ENCODE measurements around the gene CLEC16A.

Gene CLEC16A

DNA sequence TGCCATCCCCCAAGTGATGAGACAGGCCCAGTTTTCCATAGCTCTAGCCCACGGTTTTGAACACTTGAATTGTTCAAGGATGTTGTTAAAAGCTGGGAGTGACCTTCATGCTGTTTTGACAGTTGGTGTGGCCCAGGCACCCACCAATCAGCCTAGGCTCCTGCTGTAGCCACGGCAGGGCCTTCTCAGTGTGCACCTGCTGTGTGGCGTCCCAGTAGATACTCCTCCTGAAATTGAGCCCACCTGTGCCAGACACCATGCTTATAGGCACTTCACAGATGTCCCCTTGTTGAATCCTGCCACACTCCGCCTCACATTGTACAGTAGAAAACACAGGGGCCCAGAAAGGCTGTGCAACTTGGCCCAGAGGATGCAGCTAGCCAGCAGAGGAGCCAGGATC lies 225.3 kb downstream of the CLEC16A start:
- H3K27ac ChIP-seq: no peak overlapping the region
- CTCF ChIA-PET: interaction anchor here (0.6 kb wide), 1 partner anchor 41 kb away, joined by 3 read pairs; no protein-coding TSS in a partner anchor
- DNase-seq (ENCODE audit: low spot score): no peak
- POLR2A ChIA-PET (ENCODE audit: low non-redundant PET): no interaction called here
- TF ChIP-seq, protein P1, sequence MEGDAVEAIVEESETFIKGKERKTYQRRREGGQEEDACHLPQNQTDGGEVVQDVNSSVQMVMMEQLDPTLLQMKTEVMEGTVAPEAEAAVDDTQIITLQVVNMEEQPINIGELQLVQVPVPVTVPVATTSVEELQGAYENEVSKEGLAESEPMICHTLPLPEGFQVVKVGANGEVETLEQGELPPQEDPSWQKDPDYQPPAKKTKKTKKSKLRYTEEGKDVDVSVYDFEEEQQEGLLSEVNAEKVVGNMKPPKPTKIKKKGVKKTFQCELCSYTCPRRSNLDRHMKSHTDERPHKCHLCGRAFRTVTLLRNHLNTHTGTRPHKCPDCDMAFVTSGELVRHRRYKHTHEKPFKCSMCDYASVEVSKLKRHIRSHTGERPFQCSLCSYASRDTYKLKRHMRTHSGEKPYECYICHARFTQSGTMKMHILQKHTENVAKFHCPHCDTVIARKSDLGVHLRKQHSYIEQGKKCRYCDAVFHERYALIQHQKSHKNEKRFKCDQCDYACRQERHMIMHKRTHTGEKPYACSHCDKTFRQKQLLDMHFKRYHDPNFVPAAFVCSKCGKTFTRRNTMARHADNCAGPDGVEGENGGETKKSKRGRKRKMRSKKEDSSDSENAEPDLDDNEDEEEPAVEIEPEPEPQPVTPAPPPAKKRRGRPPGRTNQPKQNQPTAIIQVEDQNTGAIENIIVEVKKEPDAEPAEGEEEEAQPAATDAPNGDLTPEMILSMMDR (conservative IDR thresholded peaks at IDR 0.05; ENCODE audit: low read depth): no peak

DNA sequence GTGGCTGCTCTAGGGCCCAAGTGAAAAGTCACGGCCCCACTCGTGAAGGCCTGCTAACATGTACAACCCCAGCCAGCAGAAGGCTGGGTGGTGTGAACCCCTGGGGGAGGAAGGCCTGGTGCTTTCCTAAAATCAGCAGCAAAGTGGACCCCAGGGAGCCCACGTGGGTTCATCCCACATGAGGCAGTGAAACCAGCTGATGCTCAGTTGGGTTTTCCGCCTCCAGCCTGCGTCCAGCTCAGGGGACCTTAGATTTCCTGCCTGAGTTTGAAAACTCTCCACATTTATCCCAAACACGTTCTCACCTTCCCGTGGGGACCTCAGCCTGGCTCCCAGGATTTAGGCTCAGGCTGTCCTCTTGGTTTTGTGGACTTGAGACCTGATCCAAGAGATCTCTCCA lies 225.8 kb downstream of the CLEC16A start:
- TF ChIP-seq, protein P1 (conservative IDR thresholded peaks at IDR 0.05; ENCODE audit: low read depth): no peak
- POLR2A ChIA-PET (ENCODE audit: low non-redundant PET): no interaction called here
- CTCF ChIA-PET: no interaction called here
- no peak for DNase-seq (ENCODE audit: low spot score)
- no peak overlapping the region for H3K27ac ChIP-seq

DNA sequence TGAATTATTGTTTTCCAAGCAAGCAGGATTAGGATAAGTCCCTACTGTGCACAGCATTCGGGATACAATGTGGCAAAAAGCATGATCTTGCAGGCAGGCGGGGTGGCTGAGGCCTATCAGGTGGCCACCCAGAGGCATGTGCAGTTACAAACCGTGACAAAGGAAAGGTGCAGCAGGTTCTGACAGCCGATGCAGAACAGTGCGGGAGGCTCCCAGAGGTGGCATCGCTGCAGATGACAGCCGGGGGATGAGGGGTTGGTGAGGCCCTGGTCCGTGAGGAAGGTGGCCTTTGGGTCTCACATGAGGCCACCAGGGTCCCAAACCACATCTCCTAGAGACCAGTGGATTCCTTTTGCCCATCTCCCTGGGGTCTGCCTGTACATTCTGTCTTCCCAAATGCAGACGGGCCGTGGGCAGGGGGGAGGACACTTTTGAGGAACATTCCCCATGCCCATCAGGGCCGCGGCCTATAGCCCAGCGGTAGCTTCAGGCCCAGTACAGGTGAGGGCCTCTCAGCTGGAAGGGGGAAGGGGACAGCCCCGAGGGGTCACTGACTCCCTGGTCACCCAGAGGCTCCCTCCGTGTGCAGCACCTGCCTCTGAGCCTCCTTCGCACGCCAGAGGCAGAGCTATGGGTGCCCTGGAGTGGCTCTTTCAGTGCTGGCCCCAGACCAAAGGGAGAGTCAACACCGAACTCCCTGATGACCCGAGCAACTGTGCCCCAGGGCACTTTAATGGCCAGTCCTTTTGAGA lies 226.5 kb downstream of the CLEC16A start:
- DNase-seq (ENCODE audit: low spot score): no peak
- TF ChIP-seq, protein P1 (conservative IDR thresholded peaks at IDR 0.05; ENCODE audit: low read depth): no peak
- CTCF ChIA-PET: no interaction called here

DNA sequence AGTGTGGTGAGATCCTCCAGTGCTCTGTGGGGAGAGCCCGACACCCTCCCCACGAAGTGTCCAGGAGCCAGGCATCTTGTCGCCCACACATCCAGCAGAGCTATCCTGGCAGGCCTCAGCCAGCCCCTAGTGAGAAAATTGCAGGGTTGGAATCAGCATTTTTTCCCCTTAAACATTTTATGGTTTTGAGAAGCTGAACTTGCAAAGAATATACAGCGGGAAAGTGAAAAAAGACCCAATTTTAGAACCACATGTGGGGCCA lies 227.0 kb downstream of the CLEC16A start:
- POLR2A ChIA-PET (ENCODE audit: low non-redundant PET): no interaction called here
- TF ChIP-seq, protein P1 (conservative IDR thresholded peaks at IDR 0.05; ENCODE audit: low read depth): no peak
- CTCF ChIA-PET: no interaction called here
- no peak overlapping the region for H3K27ac ChIP-seq
- no peak for DNase-seq (ENCODE audit: low spot score)

More for the DNA sequence above, 226.5 kb downstream of the CLEC16A start:
- POLR2A ChIA-PET (ENCODE audit: low non-redundant PET): no interaction called here
- no peak overlapping the region for H3K27ac ChIP-seq

DNA sequence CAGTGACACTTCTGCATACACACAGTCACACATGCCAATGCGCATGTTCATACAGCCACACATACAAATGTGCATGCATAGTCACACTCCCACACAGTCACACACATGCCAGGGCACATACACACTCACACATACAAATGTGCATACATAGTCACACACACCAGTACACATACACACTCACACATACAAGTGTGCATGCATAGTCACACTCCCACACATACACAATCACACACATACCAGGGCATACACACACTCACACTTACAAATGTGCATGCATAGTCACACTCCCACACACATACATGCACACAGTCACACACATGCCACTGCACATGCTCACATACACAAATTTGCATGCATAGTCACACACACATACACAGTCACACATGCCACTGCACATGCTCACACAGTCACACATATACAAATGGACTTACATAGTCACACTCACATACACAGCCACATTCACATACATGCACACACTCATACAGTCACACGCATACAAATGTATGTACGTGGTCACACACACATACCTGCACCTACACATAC lies 227.5 kb downstream of the CLEC16A start:
- DNase-seq (ENCODE audit: low spot score): no peak
- ChIA-PET CTCF (no interaction called here), POLR2A (ENCODE audit: low non-redundant PET) (no interaction called here)
- TF ChIP-seq, protein P1 (conservative IDR thresholded peaks at IDR 0.05; ENCODE audit: low read depth): no peak
- no peak overlapping the region for H3K27ac ChIP-seq

DNA sequence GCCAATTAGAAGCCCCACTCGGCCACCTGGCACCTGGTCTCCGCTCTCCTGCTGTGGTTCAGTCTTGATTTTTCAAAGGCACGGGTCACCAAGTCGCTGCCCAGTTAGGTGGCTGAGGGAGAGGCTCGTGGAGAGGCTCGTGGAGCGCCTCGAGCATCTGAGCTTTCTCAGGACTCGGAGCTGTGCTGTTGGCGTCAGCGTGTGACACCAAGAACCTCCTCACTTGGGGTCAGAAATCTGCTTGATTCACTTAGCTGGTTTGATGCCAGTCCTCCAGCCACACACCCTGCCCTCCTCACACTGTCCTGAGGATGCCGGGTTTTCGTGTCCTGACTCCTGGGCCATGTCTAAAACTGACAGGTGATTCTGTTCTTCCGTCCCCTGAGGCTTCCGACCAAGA lies 229.1 kb downstream of the CLEC16A start:
- TF ChIP-seq, protein P1 (conservative IDR thresholded peaks at IDR 0.05; ENCODE audit: low read depth): no peak
- CTCF ChIA-PET: no interaction called here
- POLR2A ChIA-PET (ENCODE audit: low non-redundant PET): no interaction called here
- H3K27ac ChIP-seq: no peak overlapping the region; the same call in 1 of the 2 replicates
- DNase-seq (ENCODE audit: low spot score): no peak

Measured in RWPE1 (cell line).